HCT116 (cell line): ENCODE data around the gene TES.

Source experiments
- CEBPB ChIP-seq: IDR thresholded peaks from 2 replicates; pipeline ENCODE4 v1.6.1; 2012; ENCODE audit warnings: low read depth
- POLR2AphosphoS5 ChIP-seq: IDR thresholded peaks from 2 replicates; pipeline ENCODE4 v1.6.1; 2011; ENCODE audit warnings: mild to moderate bottlenecking, low read depth, low read length, moderate library complexity
- TF ChIP-seq, protein P1 (sequence below): IDR thresholded peaks from 2 replicates; pipeline ENCODE4 v1.6.1; 2012

DNA sequence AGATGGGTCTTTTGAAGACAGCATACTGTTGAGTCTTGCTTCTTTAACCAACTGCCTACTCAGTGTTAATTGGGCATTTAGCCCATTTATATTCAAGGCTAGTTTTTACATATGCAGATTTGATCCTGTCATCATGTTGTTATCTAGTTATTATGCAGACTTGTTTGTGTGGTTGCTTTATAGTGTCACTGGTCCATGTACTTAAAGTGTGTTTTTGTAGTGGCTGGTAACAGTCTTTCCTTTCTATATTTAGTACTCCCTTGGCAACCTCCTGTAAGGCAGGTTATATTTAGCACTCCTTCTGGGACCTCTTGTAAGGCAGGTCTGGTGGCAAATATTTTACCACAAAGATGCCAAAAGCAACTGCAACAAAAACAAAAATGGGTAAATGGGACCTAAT lies 66.7 kb downstream of the TES start:
- no peak for TF ChIP-seq CEBPB
- TF ChIP-seq POLR2AphosphoS5 = no peak
- TF ChIP-seq, protein P1, sequence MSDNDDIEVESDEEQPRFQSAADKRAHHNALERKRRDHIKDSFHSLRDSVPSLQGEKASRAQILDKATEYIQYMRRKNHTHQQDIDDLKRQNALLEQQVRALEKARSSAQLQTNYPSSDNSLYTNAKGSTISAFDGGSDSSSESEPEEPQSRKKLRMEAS = no peak
